Hepatocyte (in vitro differentiated cells): ENCODE results near the gene TMEM235. TPM values are rescaled to one million over a fixed set of nuclear protein-coding genes. Genes with fewer than 3 reads are reported as not detected.

ENCODE experiments used
- DNase-seq: peaks from one replicate; pipeline ENCODE4 v3.0.0-alpha.2; 2016; ENCODE audit warnings: low spot score
- H2AFZ ChIP-seq: fragments of 200-600 bp; sonication (generic); 2 replicates; pipeline ENCODE4 v1.6.0; 2016; ENCODE audit warnings: antibody characterized with exemption, mild to moderate bottlenecking
- H3K27ac ChIP-seq: fragments of 200-600 bp; sonication (generic); 2 replicates; pipeline ENCODE4 v1.5.1; 2016; ENCODE audit warnings: mild to moderate bottlenecking
- H3K27me3 ChIP-seq: fragments of 200-600 bp; sonication (generic); 2 replicates; pipeline ENCODE4 v1.6.1; 2016
- H3K36me3 ChIP-seq: fragments of 200-600 bp; sonication (generic); replicated peaks from 2 replicates; pipeline ENCODE4 v1.5.1; 2016; ENCODE audit warnings: low read depth; ENCODE audit not compliant: insufficient read depth
- H3K4me1 ChIP-seq: fragments of 200-600 bp; sonication (generic); 2 replicates; pipeline ENCODE4 v1.5.1; 2016; ENCODE audit warnings: mild to moderate bottlenecking, moderate library complexity; ENCODE audit not compliant: insufficient read depth
- H3K4me2 ChIP-seq: fragments of 200-600 bp; sonication (generic); 2 replicates; pipeline ENCODE4 v1.6.0; 2016
- H3K4me3 ChIP-seq: fragments of 200-600 bp; sonication (generic); 2 replicates; pipeline ENCODE4 v1.5.1; 2016; ENCODE audit warnings: mild to moderate bottlenecking
- H3K79me2 ChIP-seq: fragments of 200-600 bp; sonication (generic); 2 replicates; pipeline ENCODE4 v1.6.0; 2017; ENCODE audit warnings: mild to moderate bottlenecking
- H3K9me2 ChIP-seq: fragments of 200-600 bp; sonication (generic); replicated peaks from 2 replicates; pipeline ENCODE4 v1.6.0; 2017; ENCODE audit warnings: mild to moderate bottlenecking; ENCODE audit not compliant: insufficient read depth
- H3K9me3 ChIP-seq: fragments of 200-600 bp; sonication (generic); 2 replicates; pipeline ENCODE4 v1.5.1; 2016; ENCODE audit warnings: low read depth, mild to moderate bottlenecking
- H4K20me1 ChIP-seq: fragments of 200-600 bp; sonication (generic); 2 replicates; pipeline ENCODE4 v1.6.0; 2016; ENCODE audit warnings: mild to moderate bottlenecking; ENCODE audit not compliant: insufficient read depth, poor library complexity, severe bottlenecking
- EZH2 ChIP-seq: fragments of 200-600 bp; sonication (generic); IDR thresholded peaks from 2 replicates; pipeline ENCODE4 v1.6.1; 2016; ENCODE audit warnings: antibody characterized with exemption, mild to moderate bottlenecking, borderline replicate concordance
- EZH2phosphoT487 ChIP-seq: fragments of 200-600 bp; sonication (generic); IDR thresholded peaks from one replicate; pipeline ENCODE4 v1.6.1; 2018; ENCODE audit warnings: antibody characterized with exemption, mild to moderate bottlenecking, low read depth, moderate library complexity; ENCODE audit not compliant: unreplicated experiment, severe bottlenecking
- WGBS: methylation state at CpG from one replicate; pipeline ENCODE4 v1.1.6; 2016; ENCODE audit warnings: low lambda C conversion rate; ENCODE audit errors: missing lambda C conversion rate; 5-methylcytosine and 5-hydroxymethylcytosine counted together
- polyA plus RNA-seq: library from polyadenylated mRNA; unstranded; fragments of >200 nt; fragmentation: Nextera tagmentation; extraction: Ambion mirVana; gene quantifications from 2 replicates; pipeline ENCODE4 v1.2.1, GENCODE V29; 2016
- total RNA-seq: library from RNA; depleted of rRNA; stranded (reverse); fragments of >200 nt; gene quantifications from 2 replicates; pipeline ENCODE4 v1.2.3, GENCODE V29; 2014
- TF ChIP-seq, protein P1 (sequence below): fragments of 200-600 bp; sonication (generic); IDR thresholded peaks from 2 replicates; pipeline ENCODE4 v1.5.1; 2016; ENCODE audit warnings: antibody characterized with exemption, mild to moderate bottlenecking; ENCODE audit not compliant: poor library complexity

The TMEM235 gene
- total and polyA plus RNA-seq, 2 experiments from 2014 or later: 0.21 to 0.27 TPM

DNA sequence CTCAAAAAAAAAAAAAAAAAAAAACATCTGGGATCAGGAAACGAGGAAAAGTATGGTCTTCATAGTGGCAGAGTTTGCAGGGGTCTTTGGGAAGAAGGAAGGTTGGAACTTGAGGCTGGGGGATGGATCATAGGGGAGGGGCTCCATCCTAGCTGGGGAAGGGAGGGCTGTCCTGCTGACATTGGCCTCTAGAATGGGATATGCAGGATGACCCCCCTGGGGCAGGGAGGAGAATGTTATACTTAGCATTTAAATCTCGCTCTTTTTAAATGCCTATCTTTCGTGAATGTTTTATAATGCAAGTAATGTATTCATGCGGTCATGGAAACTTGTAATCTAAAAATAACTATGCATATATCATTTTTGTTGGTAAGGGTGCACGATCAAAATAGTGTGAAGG lies 33.2 kb downstream of the TMEM235 start:
- no peaks in the 10 kb centered on the region for H3K79me2 ChIP-seq
- no peak for DNase-seq
- H2AFZ ChIP-seq: no peak overlapping the region
- no peaks in the 10 kb centered on the region for H3K9me3 ChIP-seq
- 89% methylated on average over 5 of the region's 5 CpGs for WGBS
- no peaks in the 10 kb centered on the region for H3K9me2 ChIP-seq
- H3K27me3 ChIP-seq: no peaks in the 10 kb centered on the region
- H3K27ac ChIP-seq: no peak overlapping the region
- H3K4me3 ChIP-seq: no peak overlapping the region
- H3K4me2 ChIP-seq: no peak overlapping the region
- H4K20me1 ChIP-seq: no peaks in the 10 kb centered on the region
- no peaks in the 10 kb centered on the region for H3K36me3 ChIP-seq
- H3K4me1 ChIP-seq: peaks cover 38% of the 10 kb centered on the region
- TF ChIP-seq EZH2phosphoT487 (no peak), EZH2 (no peak)
- TF ChIP-seq, protein P1, sequence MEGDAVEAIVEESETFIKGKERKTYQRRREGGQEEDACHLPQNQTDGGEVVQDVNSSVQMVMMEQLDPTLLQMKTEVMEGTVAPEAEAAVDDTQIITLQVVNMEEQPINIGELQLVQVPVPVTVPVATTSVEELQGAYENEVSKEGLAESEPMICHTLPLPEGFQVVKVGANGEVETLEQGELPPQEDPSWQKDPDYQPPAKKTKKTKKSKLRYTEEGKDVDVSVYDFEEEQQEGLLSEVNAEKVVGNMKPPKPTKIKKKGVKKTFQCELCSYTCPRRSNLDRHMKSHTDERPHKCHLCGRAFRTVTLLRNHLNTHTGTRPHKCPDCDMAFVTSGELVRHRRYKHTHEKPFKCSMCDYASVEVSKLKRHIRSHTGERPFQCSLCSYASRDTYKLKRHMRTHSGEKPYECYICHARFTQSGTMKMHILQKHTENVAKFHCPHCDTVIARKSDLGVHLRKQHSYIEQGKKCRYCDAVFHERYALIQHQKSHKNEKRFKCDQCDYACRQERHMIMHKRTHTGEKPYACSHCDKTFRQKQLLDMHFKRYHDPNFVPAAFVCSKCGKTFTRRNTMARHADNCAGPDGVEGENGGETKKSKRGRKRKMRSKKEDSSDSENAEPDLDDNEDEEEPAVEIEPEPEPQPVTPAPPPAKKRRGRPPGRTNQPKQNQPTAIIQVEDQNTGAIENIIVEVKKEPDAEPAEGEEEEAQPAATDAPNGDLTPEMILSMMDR: no peak

DNA sequence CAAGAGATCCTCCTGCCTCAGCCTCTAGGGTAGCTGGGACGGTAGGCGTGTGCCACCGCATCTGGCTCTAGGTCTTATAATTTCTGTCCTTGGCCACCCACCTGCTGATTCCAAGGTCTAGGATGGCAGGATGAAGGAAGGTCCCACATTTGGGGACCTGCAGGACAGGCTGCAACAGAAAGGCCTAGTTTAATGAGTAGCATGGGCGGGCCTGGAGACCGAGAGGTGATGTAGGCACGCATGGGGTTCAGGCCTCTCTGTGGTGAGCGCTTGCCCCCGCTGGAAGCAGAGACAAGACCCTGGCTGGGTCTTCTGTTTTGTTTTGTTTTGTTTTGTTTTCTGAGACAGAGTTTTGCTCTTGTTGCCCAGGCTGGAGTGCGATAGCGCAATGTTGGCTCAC lies 33.7 kb downstream of the TMEM235 start:
- Histone ChIP-seq H3K27me3 (no peaks in the 10 kb centered on the region), H3K4me3 (no peak overlapping the region), H3K9me2 (no peaks in the 10 kb centered on the region), H2AFZ (no peak overlapping the region), H3K79me2 (no peaks in the 10 kb centered on the region), H3K4me2 (no peak overlapping the region), H4K20me1 (no peaks in the 10 kb centered on the region), H3K9me3 (no peaks in the 10 kb centered on the region), H3K36me3 (no peaks in the 10 kb centered on the region), H3K4me1 (peaks cover 43% of the 10 kb centered on the region), H3K27ac (no peak overlapping the region)
- no peak for TF ChIP-seq EZH2
- TF ChIP-seq, protein P1: no peak
- no peak for TF ChIP-seq EZH2phosphoT487
- no peak for DNase-seq
- 94% methylated on average over 10 of the region's 10 CpGs for WGBS

DNA sequence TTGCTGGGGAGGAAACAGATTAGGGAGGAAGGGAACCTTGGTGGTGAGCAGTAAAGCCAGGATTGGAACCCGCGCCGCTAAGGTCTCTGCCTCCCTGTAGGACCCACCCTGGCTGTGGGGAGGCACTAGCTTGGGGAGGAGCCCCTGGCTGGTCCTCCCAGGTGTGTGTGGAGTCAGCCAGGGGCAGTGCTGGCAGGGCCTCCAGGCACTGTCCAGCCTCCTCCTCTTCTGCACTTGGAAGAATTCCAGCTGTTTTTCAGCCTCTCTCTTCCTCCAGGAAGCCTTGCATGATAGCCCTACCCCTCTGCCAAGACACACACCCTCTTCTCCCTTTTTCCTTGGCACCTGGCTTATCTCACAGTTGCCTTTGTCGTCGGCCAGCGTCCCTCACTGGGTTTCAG lies 34.8 kb downstream of the TMEM235 start:
- peak overlapping the region; percentile 92 for H3K27ac ChIP-seq
- 77% methylated on average over 6 of the region's 6 CpGs for WGBS
- no peaks in the 10 kb centered on the region for H3K79me2 ChIP-seq

More for the DNA sequence above, 34.8 kb downstream of the TMEM235 start:
- H3K9me2 ChIP-seq: no peaks in the 10 kb centered on the region
- no peak overlapping the region for H2AFZ ChIP-seq
- H4K20me1 ChIP-seq: no peaks in the 10 kb centered on the region
- no peaks in the 10 kb centered on the region for H3K36me3 ChIP-seq
- TF ChIP-seq EZH2phosphoT487 (no peak), EZH2 (no peak)
- TF ChIP-seq, protein P1: no peak
- H3K27me3 ChIP-seq: no peaks in the 10 kb centered on the region
- H3K4me1 ChIP-seq: peaks cover 55% of the 10 kb centered on the region
- H3K9me3 ChIP-seq: no peaks in the 10 kb centered on the region
- H3K4me2 ChIP-seq: no peak overlapping the region
- DNase-seq: peak; percentile 12
- H3K4me3 ChIP-seq: no peak overlapping the region
